ENCODE data around the gene LRRC3B. TPM values are rescaled to one million over a fixed set of nuclear protein-coding genes. Genes with fewer than 3 reads are reported as not detected.

LRRC3B gene
- total RNA-seq, 4 donors from 2014 or later = 0.30 TPM; not detected in 3

- no peaks in the 10 kb centered on the region for H3K36me3 ChIP-seq
- DNase-seq (ENCODE audit: low spot score in 2 of 2) = no peak
- 93 to 95% methylated on average over 3 of the region's 3 CpGs for WGBS, 2 donors
- H3K4me3 ChIP-seq = no peak overlapping the region
- no peaks in the 10 kb centered on the region for H3K9me3 ChIP-seq
- H3K4me1 ChIP-seq = no peaks in the 10 kb centered on the region
- no peak overlapping the region for H3K27ac ChIP-seq
- H3K27me3 ChIP-seq = no peaks in the 10 kb centered on the region
- TF ChIP-seq, protein P1, sequence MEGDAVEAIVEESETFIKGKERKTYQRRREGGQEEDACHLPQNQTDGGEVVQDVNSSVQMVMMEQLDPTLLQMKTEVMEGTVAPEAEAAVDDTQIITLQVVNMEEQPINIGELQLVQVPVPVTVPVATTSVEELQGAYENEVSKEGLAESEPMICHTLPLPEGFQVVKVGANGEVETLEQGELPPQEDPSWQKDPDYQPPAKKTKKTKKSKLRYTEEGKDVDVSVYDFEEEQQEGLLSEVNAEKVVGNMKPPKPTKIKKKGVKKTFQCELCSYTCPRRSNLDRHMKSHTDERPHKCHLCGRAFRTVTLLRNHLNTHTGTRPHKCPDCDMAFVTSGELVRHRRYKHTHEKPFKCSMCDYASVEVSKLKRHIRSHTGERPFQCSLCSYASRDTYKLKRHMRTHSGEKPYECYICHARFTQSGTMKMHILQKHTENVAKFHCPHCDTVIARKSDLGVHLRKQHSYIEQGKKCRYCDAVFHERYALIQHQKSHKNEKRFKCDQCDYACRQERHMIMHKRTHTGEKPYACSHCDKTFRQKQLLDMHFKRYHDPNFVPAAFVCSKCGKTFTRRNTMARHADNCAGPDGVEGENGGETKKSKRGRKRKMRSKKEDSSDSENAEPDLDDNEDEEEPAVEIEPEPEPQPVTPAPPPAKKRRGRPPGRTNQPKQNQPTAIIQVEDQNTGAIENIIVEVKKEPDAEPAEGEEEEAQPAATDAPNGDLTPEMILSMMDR (IDR thresholded peaks at IDR 0.05) = no peak
- TF ChIP-seq POLR2A (IDR thresholded peaks at IDR 0.05) = no peak
- no peak for TF ChIP-seq EP300 (IDR thresholded peaks at IDR 0.05)
Observed at GRCh38 chr3:26714485-26714884, 91.9 kb downstream of the LRRC3B start.

- no peaks in the 10 kb centered on the region for H3K4me1 ChIP-seq
- H3K9me3 ChIP-seq = no peaks in the 10 kb centered on the region
- TF ChIP-seq POLR2A (IDR thresholded peaks at IDR 0.05) (no peak), EP300 (IDR thresholded peaks at IDR 0.05) (no peak)
- TF ChIP-seq, protein P1 (IDR thresholded peaks at IDR 0.05) = no peak
- no peak for DNase-seq (ENCODE audit: low spot score in 2 of 2)
- H3K27me3 ChIP-seq = no peaks in the 10 kb centered on the region
- H3K27ac ChIP-seq = no peak overlapping the region
- H3K36me3 ChIP-seq = no peaks in the 10 kb centered on the region
- H3K4me3 ChIP-seq = no peak overlapping the region
- 30 to 33% methylated on average over 3 of the region's 3 CpGs for WGBS, 2 donors
Observed at GRCh38 chr3:26715431-26715830, 92.9 kb downstream of the LRRC3B start.

DNA sequence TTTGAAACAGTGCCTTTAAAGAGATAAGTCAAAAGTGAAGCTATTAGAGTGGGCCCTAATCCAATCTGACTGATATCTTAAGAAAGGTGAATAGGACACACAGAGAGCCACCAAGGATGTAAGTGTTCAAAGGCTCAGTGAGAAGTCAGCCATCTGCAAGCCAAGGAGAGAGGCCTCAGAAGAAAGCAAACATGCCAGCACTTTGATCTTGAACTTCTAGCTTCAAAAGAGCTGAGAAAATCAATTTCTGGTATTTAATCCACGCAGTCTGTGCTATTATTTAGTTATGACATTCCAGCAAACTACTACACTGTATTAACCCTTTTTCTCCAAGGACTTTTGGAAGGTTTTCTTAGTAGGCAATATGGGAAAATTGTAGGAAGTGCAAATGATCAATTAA, 95.7 kb downstream of the LRRC3B start:
- DNase-seq (ENCODE audit: low spot score in 2 of 2) = no peak
- TF ChIP-seq, protein P1 (IDR thresholded peaks at IDR 0.05) = no peak
- no peak for TF ChIP-seq POLR2A (IDR thresholded peaks at IDR 0.05)
- TF ChIP-seq EP300 (IDR thresholded peaks at IDR 0.05) = no peak
- Histone ChIP-seq H3K9me3 (no peaks in the 10 kb centered on the region), H3K27me3 (no peaks in the 10 kb centered on the region), H3K36me3 (no peaks in the 10 kb centered on the region), H3K4me1 (no peaks in the 10 kb centered on the region), H3K27ac (no peak overlapping the region), H3K4me3 (no peak overlapping the region)
- WGBS, 2 donors = 40 to 44% methylated on average over 1 of the region's 1 CpG

DNA sequence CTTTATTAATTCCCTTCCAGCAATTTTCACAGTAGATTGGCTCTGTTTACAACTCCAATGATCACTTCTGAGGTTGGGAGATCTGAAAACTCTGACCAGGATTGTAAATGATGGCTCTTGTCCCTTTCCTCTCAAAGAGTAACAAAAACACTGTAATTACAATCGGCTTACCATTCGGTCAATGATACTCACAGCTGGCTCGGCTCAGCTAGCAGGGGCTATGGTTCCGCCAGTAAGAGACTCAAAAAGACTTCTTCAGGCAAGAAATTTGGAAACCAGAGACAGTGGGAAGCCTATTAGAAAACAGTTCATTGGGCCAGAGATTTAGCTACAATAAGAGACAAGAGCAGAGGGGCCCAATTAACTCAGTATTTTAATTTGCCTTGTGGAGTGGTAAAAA, 96.6 kb downstream of the LRRC3B start:
- TF ChIP-seq EP300 (IDR thresholded peaks at IDR 0.05) (no peak), POLR2A (IDR thresholded peaks at IDR 0.05) (no peak)
- TF ChIP-seq, protein P1 (IDR thresholded peaks at IDR 0.05) = no peak
- WGBS, 2 donors = 68 to 85% methylated on average over 4 of the region's 4 CpGs
- H3K27me3 ChIP-seq = no peaks in the 10 kb centered on the region
- no peak overlapping the region for H3K4me3 ChIP-seq
- no peaks in the 10 kb centered on the region for H3K9me3 ChIP-seq
- no peak overlapping the region for H3K27ac ChIP-seq
- no peak for DNase-seq (ENCODE audit: low spot score in 2 of 2)
- H3K4me1 ChIP-seq = no peaks in the 10 kb centered on the region
- H3K36me3 ChIP-seq = no peaks in the 10 kb centered on the region

DNA sequence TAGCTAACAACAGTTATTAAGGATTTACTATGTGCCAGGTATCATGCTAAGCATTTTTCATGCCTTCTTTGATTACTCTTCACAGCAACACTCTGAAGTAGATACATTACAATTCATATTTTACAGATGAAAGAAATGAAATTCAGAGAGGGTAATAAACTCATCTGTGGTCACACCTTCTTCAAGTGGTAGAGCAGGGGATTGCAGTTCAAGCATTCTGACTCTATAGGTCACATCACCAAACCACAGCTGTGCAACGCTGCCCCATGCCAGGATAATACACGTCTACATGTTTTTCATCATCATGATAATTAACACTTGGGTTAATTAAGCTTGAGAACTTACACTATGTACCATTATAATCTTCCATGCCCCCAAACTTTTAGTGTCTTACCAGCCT, 98.5 kb downstream of the LRRC3B start:
- H3K9me3 ChIP-seq = no peaks in the 10 kb centered on the region
- no peaks in the 10 kb centered on the region for H3K4me1 ChIP-seq
- no peak for DNase-seq (ENCODE audit: low spot score in 2 of 2)
- H3K36me3 ChIP-seq = no peaks in the 10 kb centered on the region
- 78 to 85% methylated on average over 2 of the region's 2 CpGs for WGBS, 2 donors
- no peak overlapping the region for H3K4me3 ChIP-seq
- no peak overlapping the region for H3K27ac ChIP-seq
- no peaks in the 10 kb centered on the region for H3K27me3 ChIP-seq
- TF ChIP-seq, protein P1 (IDR thresholded peaks at IDR 0.05) = no peak
- TF ChIP-seq EP300 (IDR thresholded peaks at IDR 0.05) = no peak
- no peak for TF ChIP-seq POLR2A (IDR thresholded peaks at IDR 0.05)
